GM10847 (cell line): ENCODE data around the gene AQP12B.

ENCODE experiments used
- POLR2A ChIP-seq: IDR thresholded peaks from 2 replicates; pipeline ENCODE4 v1.6.1; 2011; ENCODE audit not compliant: insufficient read length; ENCODE audit errors: extremely low read depth

The AQP12B gene

DNA sequence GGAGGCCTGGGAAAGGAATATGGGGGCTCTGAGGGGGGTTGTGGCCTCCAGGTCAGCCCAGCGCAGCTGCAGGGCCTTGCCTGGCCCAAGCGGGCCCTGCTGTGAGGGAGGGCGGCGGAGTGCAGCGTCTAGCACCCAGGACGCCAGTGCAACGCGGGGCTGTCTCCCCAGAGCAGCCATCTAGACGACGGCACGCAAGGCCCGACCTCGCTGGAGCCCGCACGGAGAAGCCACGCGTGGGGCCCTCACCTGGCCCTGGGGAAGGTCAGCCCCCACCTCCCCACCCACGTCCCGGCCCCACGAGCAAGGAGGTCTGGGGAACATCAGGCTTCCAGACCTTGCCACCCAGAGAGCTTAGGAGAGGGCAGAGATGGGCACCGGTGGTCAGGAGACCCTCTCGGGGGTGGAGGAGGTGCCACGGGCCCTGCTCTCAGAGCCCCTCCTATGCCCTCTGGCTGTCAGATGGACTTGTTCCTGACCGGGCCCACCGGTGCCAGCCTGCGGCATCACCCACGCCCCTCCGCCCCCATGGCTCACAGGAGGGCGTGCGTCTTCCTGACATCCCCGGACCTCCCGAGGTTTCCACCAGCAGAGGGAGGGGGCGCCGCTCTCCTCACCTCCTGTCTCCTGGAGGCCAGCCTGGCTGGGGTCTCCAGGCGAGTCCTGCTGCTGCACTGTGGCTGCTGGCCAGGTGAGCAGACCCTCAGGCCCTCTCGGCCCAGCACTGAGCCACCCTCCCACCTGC lies 40.5 kb downstream of the AQP12B start:
- TF ChIP-seq POLR2A: no peak

DNA sequence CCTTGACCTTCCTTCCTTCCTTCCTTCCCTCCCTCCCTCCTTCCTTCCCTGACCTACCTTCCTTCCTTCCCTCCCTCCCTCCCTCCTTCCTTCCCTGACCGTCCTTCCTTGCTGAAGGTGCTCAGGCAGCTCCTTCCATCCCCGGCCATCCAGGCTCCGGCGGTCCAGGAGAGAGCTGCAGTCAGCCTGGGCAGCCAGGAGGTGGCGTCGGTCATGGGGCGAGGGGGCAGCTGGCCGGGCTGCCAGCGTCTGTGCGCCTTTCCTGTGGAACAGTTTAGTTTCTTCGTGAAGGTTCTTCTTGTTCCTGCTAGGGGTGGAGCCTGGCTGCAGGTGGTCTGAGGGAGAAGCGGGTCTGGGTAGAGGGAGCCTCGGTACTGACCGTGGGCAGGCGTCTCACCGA lies 41.7 kb downstream of the AQP12B start:
- no peak for TF ChIP-seq POLR2A

DNA sequence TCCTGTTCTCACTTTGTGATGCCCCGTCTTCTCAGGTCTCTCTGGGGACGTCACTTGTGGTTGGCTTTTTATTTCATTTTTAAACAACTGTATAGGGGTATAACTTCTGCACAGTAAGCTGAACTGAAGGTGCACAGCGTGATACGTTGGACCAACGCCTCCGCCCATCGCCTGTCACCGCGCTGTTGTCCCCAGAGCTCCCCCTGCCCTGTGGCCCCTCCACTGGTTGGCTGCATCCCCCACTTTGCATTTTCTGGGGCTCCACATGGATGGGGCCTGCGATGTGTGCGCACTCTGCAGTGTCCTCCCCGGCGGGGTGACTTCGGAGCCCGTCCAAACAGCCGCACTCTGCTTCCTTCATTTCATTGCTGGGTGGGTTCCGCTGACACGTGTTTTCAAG lies 43.1 kb downstream of the AQP12B start:
- no peak for TF ChIP-seq POLR2A

DNA sequence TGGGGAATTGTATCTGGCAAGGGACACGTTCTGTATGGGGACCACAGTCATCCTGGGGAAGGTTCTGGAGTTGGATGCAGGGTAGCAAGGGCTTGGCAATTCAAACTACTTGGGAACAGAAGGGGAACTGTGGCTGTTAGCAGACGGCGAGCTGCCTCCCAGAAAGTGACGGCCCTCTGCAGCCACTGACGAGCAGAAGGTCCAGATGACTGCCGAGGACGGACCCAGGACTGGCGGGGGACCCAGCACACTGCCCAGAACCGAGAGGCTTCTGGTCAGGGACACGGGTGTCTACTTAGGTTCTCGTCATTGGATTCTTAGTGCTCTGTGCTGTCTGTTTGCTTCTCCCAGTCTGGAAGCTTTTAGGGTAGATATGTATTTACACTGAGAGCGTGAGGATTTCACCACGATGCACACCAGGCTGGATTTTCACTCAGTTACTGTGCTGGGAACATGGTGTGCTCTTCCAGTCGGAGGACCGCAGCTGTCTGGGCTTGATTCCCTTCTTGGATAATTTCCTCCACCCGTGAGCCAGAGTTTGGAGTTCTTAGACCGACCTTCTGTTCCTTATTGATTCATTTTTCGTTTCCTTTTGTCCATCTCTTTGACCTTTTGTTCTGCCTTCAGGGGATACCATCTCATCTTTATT lies 44.0 kb downstream of the AQP12B start:
- no peak for TF ChIP-seq POLR2A

DNA sequence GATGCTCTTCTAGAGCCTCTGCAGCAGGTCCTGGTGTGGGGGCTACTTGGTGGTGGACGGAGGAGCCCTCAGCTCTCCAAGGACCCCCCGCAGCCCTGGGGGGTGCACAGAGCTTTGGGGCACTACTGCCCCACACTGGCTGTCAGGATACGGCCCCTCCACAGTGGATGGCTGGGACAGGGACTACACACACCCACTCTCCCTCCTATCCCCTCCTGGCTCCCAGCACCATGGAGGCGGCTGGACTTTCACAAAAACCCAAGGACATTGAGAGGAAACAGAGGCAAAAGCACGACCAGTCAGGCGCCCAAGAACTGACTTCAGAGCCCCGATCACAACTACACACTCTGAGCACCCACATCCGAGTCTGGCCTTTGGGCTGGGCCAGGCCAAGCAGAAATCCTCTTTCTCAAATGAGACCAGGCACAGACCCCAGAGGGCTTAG lies 44.8 kb downstream of the AQP12B start:
- no peak for TF ChIP-seq POLR2A

DNA sequence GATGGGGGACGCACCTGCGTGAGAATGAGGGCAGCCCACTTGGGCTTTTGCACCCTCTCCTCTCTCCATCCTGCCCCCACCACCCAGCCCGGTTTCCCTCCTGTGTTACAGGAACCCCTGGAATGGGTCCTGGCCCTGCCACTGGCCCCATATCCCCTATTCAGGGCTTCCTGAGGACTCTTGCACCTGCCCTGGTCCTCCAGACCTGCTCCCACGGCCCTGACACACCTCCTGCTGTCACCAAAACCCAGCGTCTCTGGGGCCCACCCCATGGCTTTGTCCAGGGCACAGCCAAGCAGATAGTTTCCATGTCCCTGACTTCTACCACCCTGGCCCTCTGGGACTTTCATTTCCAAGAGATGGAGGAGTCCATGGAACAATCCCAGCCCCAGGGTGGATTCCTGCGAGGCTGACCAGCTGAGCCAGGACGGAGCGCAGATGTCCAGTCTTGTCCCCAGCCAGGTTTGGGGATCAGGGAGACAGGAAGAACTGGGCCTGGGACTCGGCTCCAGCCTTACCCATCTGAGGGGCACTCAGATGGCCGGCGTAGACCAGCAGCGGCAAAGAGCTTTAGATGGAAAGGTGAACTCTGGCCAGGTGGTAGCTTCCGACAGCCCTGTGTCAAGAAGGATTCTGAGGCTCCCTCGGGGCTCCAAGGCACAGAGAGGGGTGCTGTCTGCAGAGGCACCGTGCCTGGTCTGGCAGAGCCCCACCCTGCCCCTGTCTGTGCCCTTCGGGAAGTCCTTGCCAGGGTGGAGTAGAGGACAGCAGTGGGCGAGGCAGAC lies 45.4 kb downstream of the AQP12B start:
- no peak for TF ChIP-seq POLR2A

- no peak for TF ChIP-seq POLR2A
Measured at GRCh38 chr2:240636563-240637115, 46.0 kb downstream of the AQP12B start.

DNA sequence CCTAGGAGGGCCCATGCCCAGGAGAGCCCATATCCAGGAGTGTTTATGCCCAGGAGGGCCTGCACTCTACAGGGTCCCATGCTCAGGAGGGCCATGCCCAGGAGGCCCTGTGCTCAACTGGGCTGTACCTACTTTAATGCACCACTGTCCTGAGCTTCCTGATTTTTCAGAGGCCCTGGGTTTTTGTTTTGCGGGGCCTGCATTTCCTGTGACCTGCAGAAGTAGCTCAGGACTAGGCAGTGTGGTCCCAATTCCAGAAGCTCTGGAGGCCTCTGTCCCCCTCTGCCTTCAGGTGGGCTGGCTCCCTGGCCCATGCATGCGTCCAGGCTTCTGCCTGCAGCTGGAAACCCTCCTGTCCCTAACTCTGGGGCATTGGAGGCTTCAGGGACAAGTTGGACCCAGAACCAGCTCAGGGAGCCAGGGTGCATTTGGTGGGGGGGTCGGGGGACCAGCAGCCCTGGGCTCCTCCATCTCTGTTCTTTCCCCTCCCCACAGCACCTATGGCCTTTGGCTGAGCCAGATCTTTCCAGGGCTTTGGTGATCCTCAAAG lies 46.6 kb downstream of the AQP12B start:
- no peak for TF ChIP-seq POLR2A

GRCh38 chr2:240635121-240635997 lies 47.3 kb downstream of the AQP12B start:
- no peak for TF ChIP-seq POLR2A

DNA sequence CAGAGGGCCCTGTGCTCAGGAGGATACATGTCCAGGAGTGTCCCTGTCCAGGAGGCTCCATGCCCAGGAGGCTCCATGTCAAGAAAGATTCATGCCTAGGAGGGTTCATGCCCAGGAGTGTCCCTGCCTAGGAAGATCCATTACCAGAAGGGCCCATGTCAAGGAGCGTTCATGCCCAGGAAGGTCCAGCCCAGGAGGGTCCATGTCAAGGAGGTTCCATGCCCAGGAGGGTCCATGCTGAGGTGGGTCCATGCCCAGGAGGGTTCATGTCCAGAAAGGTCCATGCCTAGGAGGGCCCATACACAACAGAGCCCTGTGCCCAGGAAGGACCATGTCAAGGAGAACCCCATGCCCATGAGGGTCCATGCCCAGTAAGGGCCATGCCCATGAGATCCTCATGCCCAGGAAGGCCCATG lies 50.4 kb downstream of the AQP12B start:
- TF ChIP-seq POLR2A: no peak

DNA sequence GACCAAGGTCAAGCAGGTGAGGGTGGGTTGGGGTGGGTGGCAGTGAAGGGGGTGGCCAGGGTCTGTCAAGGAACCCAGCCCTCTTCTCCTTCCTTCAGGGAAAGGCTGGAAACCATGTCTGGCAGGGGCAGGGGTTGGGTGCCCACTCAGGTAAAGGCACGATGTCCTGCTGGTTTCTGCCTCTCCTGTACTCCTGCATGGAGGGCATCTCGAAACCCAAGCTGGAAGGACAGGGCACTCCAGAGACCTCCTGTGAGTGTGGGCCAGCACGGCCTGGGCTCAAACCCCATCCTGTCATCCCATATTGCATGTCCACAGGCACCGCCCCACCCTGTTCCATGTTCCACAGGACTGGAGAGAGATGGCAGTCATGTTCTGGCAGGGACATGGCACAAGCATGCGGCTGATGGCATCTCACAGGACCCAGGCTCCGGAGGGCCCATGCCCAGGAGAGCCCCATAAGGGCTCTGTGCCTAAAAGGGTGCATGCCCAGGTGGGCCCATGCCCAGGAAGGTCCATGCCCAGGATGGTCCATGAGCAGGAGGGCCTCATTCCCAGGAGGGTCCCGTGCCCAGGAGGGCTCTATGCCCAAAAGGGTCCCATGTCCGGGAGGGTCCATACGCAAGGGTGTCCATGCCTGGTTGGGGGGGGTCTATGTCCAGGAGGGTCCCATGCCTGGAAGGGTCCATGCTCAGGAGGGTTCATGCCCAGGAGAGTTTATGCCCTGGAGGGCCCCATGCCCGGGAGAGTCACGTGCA lies 51.0 kb downstream of the AQP12B start:
- TF ChIP-seq POLR2A: no peak

DNA sequence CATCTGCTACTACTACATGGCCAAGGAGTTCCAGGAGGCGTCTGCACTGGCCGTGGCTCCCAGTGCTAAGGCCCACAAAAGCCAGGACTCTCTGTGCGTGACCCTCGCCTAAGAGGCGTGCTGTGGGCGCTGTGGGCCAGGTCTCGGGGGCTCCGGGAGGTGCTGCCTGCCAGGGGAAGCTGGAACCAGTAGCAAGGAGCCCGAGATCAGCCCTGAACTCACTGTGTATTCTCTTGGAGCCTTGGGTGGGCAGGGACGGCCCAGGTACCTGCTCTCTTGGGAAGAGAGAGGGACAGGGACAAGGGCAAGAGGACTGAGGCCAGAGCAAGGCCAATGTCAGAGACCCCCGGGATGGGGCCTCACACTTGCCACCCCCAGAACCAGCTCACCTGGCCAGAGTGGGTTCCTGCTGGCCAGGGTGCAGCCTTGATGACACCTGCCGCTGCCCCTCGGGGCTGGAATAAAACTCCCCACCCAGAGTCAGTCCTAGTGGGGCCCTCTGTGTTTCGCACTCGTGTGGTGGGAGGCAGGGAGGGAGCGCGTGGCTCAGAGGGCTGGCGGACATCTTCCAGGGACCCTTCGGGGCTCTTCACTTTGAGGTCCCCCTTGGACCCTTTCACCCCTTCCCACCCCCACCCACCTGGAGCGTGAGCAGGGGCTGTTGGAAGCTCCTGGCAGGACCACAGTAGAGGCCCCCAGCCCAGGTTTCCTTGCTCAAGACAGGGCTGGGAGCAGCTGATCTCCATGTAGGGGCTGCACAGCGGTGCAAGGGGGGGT lies 51.7 kb downstream of the AQP12B start:
- TF ChIP-seq POLR2A: no peak
